CD4-positive, alpha-beta T cell treated with Interleukin-6 at 100 ng/mL for 8 hours (primary cell): ENCODE results near the gene SPRYD3.

Experiments
- DNase-seq: peaks from one replicate; pipeline ENCODE4 v3.0.0-alpha.2; 2020; ENCODE audit warnings: mixed read lengths, low spot score

Gene SPRYD3

DNA sequence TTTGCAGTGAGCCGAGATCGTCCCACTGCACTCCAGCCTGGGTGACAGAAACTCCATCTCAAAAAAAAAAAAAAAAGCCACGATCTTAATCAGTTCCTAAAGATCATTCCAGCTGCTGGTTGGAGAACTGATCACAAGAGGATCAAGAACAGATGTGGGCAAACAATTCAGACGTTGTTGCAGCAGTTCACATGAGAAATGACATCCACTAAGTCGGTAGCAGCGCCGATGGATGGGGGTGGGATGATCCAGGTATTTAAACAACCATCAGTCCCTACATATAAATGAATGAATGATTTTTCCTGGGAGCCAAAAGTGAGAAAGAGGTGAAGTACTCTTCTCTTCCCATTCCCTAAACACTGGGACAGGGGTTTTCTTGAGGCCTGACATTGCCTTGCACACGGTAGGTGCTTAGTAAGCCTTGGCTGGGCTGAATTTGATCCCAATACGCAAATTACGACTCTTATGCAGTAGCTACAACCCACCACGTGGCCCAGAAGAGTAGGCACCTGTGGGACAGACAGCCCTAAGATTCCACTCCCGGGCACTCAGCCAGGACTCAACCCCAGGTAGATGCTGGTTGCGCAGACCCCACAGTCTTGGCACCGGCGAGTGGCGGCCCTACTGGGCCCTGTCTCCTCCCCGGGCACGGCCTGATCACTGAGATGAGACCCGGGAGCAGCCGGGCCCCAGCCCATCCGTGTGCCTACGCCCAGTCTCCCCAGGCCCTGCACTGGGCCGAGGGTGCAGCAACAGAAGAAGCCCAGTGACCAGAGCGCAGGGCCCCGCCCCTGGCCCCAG is 565 bp downstream of the SPRYD3 start:
- peak; percentile 26 for DNase-seq

DNA sequence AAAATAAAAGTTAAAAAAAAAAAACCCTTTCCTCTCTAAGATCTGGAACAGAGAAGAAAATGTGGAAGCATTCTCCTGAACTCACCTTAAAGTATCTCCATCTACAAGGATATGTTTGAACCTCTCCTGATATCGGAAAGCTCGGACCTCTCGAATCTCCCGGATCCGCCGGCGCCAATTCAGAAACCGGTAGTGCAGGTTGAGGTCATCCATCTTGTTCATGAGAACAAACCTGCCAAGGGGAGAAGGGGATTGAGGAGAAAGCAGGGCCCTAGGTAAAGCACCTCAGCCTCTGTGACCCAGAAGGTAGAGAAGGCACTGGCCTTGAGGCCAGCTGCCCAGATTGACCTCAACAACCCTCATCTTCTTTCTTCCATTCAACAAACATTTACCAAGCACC is 2.2 kb downstream of the SPRYD3 start:
- DNase-seq = no peak

GRCh38 chr12:53076461-53076860 is 2.7 kb downstream of the SPRYD3 start:
- no peak for DNase-seq

DNA sequence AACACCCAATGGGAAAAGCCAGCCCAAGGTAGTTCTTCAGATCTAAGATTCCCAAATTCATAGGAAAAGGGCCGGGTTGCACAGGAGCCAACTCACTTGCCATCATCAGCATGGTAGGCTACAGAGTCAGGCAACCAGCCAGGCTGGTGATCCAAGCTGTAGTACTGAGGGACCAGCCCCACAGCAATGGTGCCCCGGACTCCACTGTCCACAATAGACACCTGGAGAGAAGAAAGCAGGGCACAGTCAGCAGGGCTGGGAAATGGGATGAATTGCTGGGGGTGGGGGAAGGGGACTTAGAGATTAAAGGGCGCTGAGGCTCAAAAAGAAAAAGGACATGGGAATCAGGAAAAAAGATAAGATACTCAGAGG is 4.2 kb downstream of the SPRYD3 start:
- DNase-seq = no peak

- DNase-seq = no peak
Measured at GRCh38 chr12:53074283-53074998, 4.7 kb downstream of the SPRYD3 start.

DNA sequence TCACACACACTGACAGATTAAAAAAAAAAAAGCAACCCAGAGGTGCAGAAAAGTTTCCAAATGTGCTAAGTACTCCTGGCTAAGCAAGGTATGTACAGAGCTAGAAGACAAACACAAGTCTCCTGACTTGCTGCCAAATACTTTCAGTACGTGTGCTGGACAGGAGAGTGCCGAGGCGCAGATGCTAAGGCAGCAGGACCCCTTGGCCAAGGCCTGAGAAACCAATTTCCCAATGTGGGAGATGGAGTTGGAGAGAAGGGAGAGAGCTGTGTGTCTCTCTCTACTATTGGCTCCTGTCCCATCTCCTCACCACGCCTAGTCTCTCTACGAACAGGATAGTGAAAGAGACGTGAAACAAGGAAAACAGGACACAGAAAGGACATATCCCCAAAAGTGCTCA is 5.3 kb downstream of the SPRYD3 start:
- no peak for DNase-seq

- DNase-seq = no peak
Measured at GRCh38 chr12:53071591-53072551, 7.3 kb downstream of the SPRYD3 start.

DNA sequence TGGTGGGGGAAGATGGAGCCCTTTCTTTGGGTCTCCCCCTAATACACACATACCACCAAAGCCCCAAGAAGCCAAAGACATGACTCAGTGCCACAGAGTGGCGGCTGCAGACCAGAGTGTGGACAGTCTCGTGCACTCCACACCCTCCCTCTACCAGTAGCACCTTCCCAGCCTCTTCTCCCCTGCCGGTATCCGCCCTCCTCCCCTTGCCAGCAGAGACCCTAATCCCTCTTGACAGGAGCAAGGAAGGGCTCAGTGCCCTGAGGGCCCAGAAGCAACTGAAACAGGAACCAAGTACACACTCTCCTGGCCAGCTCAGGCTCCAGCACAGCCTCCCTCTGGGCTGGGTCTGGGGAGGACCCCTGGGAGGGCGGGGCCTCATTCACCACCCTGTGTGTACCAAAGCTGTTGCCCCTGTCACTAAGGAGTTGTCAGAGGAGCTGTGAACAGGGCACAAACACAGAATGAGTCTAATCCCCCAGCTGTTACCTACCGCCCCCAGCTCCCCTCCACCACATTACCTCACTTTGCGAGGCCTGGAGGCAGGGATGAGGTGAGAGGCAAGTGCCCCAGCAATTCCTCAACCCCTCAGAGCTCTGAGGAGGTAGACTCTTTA is 8.2 kb downstream of the SPRYD3 start:
- DNase-seq = no peak

GRCh38 chr12:53069621-53070410 is 9.4 kb downstream of the SPRYD3 start:
- DNase-seq = no peak

DNA sequence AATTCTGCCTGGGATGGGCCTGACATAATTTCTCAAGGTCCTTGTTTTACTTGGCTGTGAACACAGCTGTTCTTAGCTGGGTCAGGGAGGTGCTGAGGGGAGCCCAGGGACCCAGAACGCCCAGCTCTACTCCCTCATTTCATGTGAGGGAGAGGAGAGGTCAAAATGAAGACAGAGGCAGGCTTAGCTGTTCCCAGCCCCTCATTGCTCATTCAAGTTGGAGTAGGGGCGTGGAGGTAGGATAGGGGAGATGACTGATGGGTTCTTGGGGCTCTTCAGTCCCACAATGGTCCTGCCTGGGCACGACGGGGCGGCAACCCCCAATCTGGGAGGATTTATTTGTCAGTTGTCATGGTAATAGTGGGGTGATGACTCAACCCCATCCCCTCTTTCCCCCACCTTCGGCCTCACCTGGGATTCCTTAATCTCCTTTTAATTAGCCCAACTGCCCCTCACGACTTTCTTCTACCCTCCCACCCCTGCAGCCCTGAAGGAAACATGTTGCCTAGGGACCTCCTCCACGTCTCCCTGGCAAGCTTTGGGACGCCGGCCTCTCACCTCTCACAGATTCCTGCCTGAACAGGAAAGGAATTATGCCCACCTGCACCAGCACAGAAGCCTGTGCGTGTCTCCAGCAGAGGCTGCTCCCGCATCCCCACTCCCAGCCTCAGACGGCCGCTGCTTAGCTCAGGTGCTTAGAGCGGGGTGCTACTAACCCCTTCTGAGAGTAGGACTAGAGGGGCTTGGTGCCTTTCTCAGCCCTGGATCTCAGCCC is 10.2 kb downstream of the SPRYD3 start:
- no peak for DNase-seq

GRCh38 chr12:53067993-53068770 is 11.0 kb downstream of the SPRYD3 start:
- DNase-seq = no peak

DNA sequence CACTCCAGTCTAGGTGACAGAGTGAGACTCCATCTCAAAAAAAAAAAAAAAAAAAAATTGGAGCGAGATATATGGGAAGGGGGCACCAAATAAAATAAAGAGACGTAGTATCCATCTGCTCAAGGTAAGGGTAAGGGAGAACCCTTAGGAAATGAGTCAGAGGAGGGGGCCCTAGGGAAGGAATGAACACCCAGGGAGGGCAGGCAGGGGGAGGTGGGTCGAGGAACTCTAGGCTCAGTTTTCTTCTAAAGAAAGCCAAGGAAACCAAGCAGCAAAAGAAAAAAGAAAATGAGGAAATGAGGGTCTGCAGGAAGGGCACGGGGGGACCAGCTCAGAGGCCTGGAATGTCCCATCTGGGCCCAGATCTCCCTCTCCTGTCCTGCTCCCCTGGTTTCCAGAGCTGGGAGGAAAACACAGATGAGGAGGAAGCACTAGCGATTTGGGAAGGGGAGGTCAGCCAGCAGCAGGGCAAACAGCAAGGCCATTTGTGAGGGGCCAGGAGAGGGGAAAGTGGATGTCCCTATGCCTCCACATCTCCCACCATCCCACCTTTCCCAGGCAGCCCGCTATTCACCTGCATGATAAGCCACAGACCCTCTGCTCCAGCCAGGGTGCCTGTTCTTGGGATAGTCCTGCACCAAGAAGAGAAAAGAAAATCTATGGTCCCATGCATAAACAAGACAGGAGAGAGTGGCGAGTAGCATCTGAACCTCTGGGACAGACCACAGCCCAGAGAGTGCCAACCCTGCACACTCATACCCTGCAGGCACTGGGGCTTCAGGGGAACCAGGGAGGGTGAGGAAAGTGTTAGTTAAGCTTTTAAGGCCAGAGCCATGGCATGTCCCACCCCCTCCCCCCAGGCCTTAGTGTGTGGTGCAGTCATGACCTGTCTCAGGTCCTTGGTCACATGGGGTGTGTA is 11.9 kb downstream of the SPRYD3 start:
- no peak for DNase-seq

GRCh38 chr12:53065975-53066931 is 12.9 kb downstream of the SPRYD3 start:
- DNase-seq = peak; percentile 59

GRCh38 chr12:53065470-53065869 is 13.7 kb downstream of the SPRYD3 start:
- no peak for DNase-seq

GRCh38 chr12:53064613-53065436 is 14.4 kb downstream of the SPRYD3 start:
- DNase-seq = no peak
